IPS DF 19.7 (cell line): ENCODE measurements around the gene BANK1.
A peak's percentile ranks its signal among the peaks of the same experiment; 100 is the strongest.

ENCODE experiments used
- DNase-seq: peaks from one replicate; pipeline ENCODE4 v3.0.0-alpha.2; 2013; ENCODE audit warnings: low read depth, low spot score

The BANK1 gene

GRCh38 chr4:101790521-101791181 lies at the start of gene BANK1:
BANK1 (plus strand) TSS chr4:101790730; CDS start chr4:101790881, 151 bp downstream.
- DNase-seq, result peak; percentile 30

GRCh38 chr4:101753721-101754120 lies 36.8 kb upstream of the BANK1 start:
- DNase-seq, result no peak

DNA sequence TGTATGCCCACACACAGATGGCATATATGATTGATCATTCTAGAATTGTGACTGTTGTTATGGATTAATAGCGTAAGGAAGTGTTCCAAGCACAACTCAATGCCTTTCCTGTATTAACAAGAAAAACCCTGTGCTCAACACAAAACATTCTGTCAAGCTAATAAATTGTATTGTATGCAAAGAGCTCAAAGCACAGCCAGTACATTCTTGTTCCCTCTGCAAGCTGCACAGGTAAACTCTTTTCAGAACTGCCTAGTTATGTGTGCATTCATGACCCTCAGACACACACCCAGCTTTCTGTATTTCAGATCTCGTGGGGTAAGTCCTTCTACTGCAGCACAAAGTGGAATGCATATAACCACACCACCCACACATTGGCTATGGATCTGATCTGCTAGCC lies 34.3 kb upstream of the BANK1 start:
- no peak for DNase-seq

DNA sequence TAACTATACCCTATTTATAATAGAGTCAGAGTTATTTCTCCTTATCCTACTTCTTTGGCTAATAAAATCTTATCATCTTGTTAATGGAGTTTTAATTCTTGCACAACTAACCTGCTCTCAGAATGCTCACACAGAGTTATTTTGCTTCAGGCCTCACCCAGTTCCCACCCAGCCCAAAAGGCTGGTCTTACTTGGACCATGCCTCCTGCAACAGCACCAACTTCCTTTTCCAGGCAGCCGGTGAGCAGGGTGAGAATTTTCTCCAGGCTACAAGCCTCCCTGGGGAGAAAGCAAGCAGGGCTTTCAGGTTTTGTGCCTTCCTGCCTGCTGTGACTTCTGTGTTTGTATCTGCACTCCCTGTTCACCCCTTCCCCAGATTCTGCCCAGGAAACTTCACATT lies 29.1 kb upstream of the BANK1 start:
- DNase-seq, result no peak

GRCh38 chr4:101762025-101762424 lies 28.5 kb upstream of the BANK1 start:
- DNase-seq, result no peak

DNA sequence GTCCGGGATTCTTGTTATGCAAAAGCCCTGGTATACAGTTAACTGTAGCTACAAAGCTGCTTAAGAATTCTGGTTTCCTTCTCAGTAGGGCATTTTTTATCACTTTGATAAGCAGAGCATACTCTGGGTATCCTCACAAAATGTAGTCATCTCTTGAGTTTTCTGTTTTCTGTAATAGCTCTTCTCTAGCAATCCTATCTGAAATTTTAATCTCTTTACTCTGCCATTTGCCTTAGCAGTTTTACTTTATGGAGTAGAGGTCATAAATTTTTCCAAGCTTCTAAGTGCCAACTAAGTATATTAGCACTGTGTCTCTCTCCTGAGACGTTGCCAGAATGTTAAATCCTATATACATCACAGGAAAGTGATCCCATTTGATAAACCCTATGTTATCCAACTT lies 28.0 kb upstream of the BANK1 start:
- DNase-seq, result no peak

GRCh38 chr4:101763576-101763975 lies 27.0 kb upstream of the BANK1 start:
- DNase-seq, result no peak

DNA sequence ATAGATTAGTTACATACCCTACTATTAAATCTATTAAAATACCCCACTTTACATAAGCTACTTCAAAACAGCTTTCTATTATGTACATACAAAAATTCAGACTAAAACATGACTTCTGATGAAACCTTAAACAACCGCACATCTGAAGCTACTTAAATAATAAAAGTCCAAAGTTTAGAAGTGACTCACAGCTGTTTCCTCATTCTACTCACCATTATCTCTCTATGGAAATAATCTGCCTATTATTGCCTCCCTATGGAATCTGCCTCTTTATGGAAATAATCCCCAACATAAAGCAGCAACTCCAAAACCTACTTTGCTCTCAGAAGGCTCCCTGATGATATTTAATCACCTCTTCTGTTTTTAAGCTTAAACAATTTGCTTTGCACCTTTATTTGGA lies 15.7 kb upstream of the BANK1 start:
- no peak for DNase-seq

GRCh38 chr4:101777431-101777830 lies 13.1 kb upstream of the BANK1 start:
- no peak for DNase-seq

GRCh38 chr4:101780284-101780683 lies 10.2 kb upstream of the BANK1 start:
- DNase-seq, result no peak

- no peak for DNase-seq
Measured at GRCh38 chr4:101782546-101782945, 8.0 kb upstream of the BANK1 start.

DNA sequence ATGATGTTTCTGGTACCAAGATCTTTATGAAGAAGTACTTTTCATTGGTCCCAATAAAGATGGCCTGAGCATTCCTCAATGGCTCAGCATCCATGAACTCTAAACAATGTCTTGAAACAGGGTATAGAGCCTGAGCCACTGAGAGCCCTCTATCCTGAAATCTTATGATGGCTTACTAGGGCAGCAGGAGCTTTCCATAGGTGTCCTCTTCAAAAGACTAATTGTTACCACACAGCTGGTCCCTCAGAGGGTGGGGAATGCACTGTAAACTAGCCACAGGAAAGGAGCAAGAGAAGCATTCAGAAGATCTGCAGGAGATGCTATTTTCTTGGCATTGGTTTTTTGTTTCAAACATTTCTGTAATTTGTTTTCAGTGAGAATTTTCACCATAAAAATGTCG lies 5.6 kb upstream of the BANK1 start:
- no peak for DNase-seq

- no peak for DNase-seq
Measured at GRCh38 chr4:101785486-101785885, 5.0 kb upstream of the BANK1 start.

GRCh38 chr4:101787701-101788316 lies 2.7 kb upstream of the BANK1 start:
- no peak for DNase-seq

GRCh38 chr4:101791182-101791558 lies 640 bp downstream of the BANK1 start:
- DNase-seq, result no peak

- DNase-seq, result no peak
Measured at GRCh38 chr4:101792056-101792590, 1.6 kb downstream of the BANK1 start.

DNA sequence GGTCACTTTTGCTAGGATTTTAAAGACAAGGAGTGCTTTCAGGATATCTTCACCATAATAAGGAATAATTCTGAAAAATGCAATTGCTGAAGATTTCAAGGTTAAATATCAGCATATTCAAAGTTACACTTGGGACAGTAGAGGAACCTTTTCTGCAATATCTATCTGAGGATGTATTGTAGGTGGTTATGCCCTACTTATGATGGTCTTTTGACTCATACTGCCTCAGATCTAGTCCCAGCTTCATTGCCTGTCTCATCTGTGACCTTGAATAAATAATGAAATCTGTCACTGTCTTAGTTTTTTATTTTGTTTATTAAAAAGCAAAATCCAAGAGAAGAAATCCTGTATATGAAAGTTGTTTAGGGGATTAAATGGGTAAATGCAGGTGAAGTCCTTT lies 2.9 kb downstream of the BANK1 start:
- DNase-seq, result no peak

- DNase-seq, result no peak
Measured at GRCh38 chr4:101794806-101795205, 4.3 kb downstream of the BANK1 start.

DNA sequence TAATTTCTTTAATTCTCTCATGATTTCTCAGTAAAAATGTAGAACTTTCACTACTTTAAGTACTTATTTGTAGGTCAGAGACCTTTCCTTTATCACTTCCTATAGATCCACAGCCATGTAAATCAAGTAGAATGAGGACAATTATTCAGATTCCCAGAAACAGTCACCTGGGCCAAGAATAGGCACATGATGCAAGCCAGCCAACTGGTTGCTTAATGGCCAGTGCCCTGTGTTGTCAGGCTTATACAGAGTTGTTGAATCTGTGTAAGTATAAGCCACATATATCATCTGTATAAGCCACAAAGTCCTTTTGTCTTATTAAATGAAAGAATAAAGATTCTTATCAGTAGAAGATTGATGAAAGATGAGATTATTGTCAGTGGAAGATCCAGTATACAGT lies 5.2 kb downstream of the BANK1 start:
- no peak for DNase-seq

GRCh38 chr4:101801958-101802357 lies 11.4 kb downstream of the BANK1 start:
- no peak for DNase-seq

- no peak for DNase-seq
Measured at GRCh38 chr4:101806914-101807313, 16.4 kb downstream of the BANK1 start.

DNA sequence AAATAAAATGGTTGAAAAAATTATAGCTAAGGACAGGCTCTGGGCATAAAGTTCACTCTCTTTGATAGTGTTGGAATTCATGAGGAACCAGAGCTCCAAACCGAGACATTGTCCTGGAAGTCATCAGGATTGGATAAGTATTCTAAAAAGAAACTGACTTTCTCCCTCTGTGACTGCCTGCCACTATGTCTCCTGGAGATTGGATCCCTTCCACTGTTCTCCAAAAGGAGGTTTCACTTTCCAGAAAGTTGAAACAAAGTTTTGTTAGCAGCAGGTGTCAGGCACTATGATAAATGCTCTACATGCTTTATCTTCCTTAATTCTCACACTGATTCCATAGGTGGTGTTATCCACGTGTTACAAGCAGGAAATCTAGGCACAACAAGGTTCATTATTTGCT lies 16.8 kb downstream of the BANK1 start:
- DNase-seq, result no peak

DNA sequence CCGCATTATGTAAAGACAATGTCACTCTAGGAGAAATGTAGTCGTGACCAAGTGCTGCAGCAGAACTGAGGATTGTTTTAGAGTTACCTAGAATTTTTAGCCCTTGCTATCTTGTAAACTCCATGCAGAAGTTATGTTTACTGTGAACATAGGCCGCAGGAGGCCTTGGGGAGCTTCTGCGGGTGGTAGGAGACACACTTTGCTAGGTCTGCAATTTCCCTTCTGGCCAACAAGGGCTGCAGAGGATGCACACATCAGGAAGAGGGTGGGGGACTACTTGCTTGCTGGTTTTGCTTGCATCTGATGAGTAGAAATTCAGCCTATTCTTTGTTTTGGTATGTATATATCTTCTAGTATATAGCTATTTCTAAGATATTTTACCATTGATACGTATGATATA lies 23.1 kb downstream of the BANK1 start:
- no peak for DNase-seq

DNA sequence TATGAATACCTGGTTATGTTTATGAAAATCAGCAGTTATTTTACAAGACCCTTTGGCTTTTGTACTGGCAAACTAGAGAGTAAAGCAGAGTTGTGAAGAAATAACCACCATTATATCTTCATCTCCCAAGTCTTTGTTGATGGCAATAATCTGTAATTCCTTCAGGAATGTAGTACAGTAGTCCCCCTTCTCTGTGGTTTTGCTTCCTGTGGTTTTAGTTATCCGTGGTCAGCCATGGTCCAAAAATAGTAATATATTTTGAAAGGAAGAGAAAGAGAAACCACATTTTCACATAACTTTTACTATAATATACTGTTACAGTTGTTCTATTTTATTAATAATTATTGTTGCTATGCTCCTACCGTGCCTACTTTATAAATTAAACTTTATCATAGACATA lies 27.8 kb downstream of the BANK1 start:
- no peak for DNase-seq
